ENCODE results near the gene SLC6A8.

DNA sequence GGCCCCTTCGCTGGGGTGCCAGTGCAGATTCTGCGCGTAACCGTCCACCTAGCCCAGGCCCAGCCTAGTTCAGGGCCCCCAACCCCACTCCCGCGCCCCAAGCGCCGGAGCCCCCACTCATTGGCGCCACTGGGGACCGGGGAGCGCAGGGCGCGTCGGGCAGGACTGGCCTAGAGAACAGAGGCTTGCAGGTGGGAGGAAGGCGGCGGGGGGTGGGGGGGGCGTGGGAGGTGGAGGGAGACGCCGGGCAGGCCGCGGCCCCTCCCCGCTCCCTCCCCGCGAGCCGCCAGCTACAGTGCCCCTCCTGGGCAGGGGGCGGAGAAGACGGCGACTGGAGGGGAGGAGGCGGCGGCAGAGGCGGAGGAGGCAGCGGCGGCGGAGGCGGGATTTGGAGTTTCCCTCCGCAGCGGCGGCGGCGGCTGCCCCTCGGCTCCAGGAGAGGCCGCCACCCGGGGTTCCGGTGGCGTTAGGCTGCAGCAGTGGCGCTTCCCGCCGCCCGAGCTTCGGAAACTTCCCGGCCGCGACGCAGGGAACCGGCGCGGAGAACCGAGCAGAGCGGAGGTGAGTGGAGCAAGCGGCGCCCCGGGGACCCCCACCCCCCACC is 45.6 kb upstream of the SLC6A8 start:
- TF ChIP-seq POLR2AphosphoS5 (IDR thresholded peaks at IDR 0.05; ENCODE audit: insufficient read depth, low read depth, low read length) (no peak), POLR2A (IDR thresholded peaks at IDR 0.05; ENCODE audit: low read depth, low read length) (no peak), JUN (IDR thresholded peaks at IDR 0.05; ENCODE audit: borderline replicate concordance, insufficient read depth, insufficient read length, low read depth) (no peak), FOS (IDR thresholded peaks at IDR 0.05; ENCODE audit: borderline replicate concordance, insufficient read depth, low read length) (no peak)
- TF ChIP-seq, protein P1, sequence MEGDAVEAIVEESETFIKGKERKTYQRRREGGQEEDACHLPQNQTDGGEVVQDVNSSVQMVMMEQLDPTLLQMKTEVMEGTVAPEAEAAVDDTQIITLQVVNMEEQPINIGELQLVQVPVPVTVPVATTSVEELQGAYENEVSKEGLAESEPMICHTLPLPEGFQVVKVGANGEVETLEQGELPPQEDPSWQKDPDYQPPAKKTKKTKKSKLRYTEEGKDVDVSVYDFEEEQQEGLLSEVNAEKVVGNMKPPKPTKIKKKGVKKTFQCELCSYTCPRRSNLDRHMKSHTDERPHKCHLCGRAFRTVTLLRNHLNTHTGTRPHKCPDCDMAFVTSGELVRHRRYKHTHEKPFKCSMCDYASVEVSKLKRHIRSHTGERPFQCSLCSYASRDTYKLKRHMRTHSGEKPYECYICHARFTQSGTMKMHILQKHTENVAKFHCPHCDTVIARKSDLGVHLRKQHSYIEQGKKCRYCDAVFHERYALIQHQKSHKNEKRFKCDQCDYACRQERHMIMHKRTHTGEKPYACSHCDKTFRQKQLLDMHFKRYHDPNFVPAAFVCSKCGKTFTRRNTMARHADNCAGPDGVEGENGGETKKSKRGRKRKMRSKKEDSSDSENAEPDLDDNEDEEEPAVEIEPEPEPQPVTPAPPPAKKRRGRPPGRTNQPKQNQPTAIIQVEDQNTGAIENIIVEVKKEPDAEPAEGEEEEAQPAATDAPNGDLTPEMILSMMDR (IDR thresholded peaks at IDR 0.05; ENCODE audit: extremely low read depth in 1 of 2, insufficient read depth in 1 of 2, low read depth in 1 of 2, low read length in 2 of 2) = no peak
- TF ChIP-seq, protein P2, sequence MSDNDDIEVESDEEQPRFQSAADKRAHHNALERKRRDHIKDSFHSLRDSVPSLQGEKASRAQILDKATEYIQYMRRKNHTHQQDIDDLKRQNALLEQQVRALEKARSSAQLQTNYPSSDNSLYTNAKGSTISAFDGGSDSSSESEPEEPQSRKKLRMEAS (IDR thresholded peaks at IDR 0.05; ENCODE audit: insufficient read depth, insufficient read length) = no peak
